OCI-LY7 (cell line): Measurements from ENCODE around the gene RNF157.

Experiments used
- CTCF ChIP-seq: fragments of 200-600 bp; sonication (generic); conservative IDR thresholded peaks from 2 replicates; pipeline ENCODE4 v1.5.1; 2014; ENCODE audit warnings: mild to moderate bottlenecking, antibody characterized with exemption, low read length, moderate library complexity, mixed read lengths
- EZH2phosphoT487 ChIP-seq: fragments of 200-600 bp; sonication (generic); IDR thresholded peaks from 2 replicates; pipeline ENCODE4 v1.6.1; 2018; ENCODE audit warnings: low read depth, borderline replicate concordance, mild to moderate bottlenecking, mixed run types, antibody characterized with exemption, low read length, moderate library complexity, mixed read lengths

GRCh38 chr17:76276069-76276431, 35.8 kb upstream of the RNF157 start:
- TF ChIP-seq CTCF: peak; percentile 35; the same call in 1 of the 2 replicates
- TF ChIP-seq EZH2phosphoT487: no peak
